GM18858 (cell line): ENCODE results near the gene PPM1H.

Source experiments
- ATAC-seq: cut with Tn5 transposase; IDR thresholded peaks from one replicate; pipeline ENCODE4 v1.9.1; 2021; ENCODE audit not compliant: unreplicated experiment

The PPM1H gene

GRCh38 chr12:62878211-62878610, 56.7 kb downstream of the PPM1H start:
- no peak for ATAC-seq

DNA sequence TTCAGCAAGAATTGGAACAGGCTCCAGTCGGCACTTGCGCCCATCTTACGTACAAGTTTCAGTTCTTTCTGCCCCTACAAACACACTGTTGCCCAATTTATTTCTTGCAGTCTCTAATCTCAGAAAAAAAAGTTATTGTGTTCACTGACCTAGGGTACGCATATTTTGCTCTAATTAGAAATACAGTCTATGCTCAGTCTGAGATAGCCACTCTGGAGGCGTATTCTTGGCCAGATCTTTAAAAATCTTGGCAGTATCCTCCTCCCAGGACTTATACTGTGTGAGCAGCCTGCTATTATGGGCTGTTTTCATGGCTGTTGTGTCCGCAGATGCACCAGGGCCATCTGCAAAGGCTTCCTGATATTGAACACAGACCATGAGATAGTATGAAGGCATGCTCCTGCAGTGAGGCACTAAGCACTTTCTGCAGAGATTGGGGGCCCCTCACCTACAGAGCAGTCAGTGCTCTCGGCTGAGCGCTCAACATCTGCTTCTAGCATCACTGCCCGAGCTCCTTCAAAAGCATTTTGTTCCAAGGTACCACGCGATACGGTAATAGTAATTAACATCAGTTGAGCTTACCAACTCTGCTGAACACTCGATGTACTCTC, 57.9 kb downstream of the PPM1H start:
- ATAC-seq, result no peak

DNA sequence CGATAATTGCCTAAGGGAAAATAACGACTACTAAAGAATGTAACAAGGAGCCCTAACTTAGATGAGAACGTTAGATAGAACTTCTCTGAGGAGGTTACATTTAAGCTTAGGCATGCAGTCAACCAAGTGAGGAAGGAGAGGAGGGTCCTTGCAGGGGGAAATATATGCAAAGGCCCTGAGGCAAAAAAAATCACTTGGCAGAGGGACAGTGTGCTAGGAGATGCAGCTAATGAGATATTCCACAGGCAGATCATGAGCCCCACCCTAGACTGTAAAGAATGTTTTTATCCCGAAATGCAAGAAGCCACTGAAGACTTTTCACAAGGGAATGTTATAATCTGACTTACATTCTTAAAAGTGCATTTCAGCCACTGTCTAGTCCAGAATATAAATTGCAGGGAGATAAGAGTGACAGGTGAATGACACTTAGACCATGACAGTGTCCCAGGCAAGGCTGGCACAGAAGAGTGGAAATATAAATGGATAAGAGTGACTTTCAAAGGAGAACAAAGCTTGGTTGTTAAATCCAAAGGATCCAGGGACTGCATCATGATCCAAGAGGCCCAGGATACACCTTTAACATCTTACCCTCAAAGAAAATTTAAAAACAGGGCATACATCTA, 61.0 kb downstream of the PPM1H start:
- no peak for ATAC-seq

- no peak for ATAC-seq
These were observed 61.7 kb downstream of the PPM1H start for GRCh38 chr12:62873116-62873825.

DNA sequence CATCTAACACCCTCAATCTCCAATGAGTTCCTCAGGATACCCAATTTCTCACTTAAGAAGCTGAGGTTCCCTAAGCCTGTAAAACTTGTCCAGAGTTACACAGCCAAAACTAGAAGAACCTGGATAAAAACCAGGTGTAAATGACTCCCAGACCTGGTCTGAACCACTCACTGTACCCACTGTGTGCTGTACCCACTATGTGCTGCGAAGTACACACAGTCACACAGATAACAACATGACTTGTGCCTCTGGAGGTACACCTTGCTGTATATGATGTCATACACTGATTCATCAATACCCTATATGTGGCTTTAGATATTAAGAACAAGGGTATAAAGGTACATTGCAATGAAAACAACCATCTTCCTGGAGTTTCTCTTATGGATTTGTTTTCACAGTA, 66.1 kb downstream of the PPM1H start:
- no peak for ATAC-seq

DNA sequence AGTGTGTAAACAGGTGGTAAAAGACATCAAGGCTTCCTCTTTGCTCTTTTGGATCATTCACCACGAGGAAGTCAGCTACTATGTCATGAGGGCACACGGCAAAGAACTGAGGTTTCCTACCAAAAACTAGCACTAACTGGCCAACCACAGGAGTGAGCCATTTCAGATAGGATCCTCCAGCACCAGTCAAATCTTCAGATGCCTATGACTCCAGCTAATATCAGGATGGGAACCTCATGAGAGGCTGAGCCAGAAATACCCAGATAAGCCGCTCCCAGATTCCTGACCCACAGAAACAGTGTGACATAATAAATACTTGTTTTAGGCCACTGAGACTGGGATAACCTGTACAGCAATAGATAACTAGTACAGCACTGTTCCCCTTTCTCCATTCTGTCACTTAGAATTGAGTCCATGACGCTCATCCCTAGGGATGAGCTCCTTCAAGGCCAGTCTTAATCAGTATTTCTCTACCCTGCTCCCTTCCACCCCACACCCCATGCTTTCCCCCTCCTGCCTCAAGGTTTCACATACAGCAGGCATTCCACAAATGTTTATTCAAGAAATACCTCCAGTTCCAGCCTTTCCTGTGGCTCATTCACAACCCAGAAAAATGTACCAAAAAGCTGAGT, 68.4 kb downstream of the PPM1H start:
- ATAC-seq, result no peak

- ATAC-seq, result no peak
These were observed 69.0 kb downstream of the PPM1H start for GRCh38 chr12:62865937-62866336.

DNA sequence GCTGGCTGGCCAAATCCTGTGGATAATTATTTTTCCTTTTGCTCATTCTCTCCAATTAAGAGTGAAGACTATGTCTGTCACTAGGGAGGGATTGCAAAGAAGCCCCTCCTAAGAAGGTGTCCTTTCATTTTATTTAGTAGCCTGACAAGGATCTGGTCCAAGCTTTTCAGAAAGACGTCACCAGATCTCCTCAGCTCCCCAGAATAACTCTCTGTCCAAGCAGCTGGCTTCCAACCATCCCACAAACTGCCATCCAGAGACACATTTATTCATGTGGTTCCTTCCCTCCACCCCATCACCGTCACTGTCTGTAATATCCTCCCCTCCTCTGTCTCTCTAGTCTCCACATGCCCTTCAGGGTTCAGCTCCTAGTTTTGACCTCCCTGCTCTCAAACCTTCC, 69.9 kb downstream of the PPM1H start:
- no peak for ATAC-seq

DNA sequence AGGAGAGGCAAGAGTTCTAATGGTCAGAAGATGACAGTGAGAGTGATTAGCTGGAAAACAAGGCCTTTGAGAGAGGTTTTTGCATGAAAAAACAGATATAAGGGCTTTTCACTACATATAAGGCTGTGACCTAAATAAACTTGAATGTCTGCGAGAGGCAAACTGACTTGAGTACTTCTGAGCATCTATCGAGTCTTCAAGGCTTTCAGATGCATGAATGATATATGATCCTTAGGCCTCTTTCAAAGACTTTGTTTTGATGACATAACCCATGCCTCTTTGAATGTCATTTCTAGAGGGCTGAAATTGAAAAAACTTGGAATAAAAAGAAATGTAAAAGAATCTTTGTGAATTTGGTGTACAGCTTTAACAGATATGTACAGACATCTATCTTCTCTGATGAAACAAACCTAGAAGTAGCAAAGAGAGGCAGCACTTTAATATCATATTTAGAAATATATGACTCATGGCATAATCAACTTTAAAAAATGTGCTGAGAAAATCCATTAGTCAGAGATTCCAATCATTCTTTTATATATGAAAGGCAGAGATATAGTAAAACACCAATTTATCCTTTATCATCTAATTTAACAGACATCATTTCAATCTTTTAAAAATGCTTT, 72.6 kb downstream of the PPM1H start:
- no peak for ATAC-seq

GRCh38 chr12:62861586-62861985, 73.4 kb downstream of the PPM1H start:
- no peak for ATAC-seq

DNA sequence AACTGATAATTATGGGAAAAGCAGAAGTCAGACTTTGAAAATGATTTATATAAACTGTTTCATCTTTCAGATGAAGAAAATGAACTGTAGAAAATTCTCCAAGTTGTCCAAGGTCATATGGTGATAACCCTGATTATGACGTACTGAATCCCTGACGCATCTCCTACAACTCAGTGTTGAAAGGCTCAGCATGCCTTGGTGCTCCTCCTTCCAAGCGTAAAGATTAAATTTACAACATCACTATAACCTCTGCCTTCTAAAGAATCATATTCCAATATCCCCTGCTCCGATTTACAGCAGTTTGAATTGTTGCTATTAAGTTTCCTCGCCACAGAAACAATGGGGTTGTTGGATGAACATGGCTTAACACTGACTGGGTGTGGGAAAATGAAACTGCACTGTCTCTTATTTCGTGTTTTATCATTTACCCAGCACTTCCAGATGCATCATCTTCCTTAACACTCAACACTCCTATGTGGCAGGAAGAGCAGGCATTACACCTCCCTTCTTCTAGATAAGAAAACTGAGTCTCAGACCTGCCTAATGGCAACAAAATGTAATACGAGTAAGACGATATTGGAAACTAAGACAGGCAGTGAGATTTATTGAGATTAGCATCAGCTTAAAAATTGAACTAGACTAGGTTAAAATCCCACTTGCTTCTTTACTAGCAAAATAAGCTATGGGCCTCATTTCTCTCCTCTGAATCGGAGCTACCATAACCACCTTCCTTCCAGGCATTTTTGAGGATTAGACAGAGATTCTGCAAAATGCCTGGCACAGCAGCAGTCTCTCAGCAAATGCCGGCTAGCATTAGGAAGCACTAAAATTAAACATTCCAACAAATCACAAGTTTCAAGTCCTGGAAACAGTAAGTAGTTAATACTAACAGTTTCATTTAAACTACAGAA, 74.2 kb downstream of the PPM1H start:
- ATAC-seq, result no peak

DNA sequence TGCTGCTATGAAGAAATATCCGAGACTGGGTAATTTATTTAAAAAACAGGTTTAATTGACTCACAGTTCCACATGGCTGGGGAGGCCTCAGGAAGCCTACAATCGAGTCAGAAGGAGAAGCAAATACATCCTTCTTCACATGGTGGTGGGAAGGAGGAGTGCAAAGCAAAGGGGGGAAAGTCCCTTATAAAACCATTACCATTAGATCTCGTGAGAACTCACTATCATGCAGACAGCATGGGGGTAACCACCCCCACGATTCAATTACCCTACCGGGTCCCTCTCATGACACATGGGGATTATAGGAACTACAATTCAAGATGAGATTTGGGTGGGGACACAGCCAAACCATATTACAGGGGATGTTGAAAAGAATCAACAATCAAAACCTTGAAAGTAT, 74.9 kb downstream of the PPM1H start:
- no peak for ATAC-seq

DNA sequence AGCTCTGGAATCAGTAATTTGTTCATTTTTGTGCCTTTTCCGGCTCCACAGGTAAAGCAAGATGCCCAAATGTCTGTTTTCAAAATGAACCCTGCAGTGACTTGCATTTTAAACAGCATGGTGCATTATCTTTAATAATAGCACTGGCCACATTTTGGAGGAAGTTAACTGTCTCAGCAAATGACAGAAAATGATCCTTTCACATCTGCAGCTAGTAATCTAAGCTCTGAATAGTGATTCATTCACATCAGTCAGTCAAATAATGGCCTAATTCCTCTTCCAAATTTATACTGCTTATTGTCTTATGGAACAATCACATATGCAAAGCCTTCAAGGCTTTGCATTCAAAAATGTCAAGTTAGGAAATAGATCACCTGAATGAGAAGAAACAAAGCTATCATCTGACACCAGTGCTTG, 75.6 kb downstream of the PPM1H start:
- no peak for ATAC-seq

- ATAC-seq, result no peak
These were observed 78.5 kb downstream of the PPM1H start for GRCh38 chr12:62856454-62856853.

DNA sequence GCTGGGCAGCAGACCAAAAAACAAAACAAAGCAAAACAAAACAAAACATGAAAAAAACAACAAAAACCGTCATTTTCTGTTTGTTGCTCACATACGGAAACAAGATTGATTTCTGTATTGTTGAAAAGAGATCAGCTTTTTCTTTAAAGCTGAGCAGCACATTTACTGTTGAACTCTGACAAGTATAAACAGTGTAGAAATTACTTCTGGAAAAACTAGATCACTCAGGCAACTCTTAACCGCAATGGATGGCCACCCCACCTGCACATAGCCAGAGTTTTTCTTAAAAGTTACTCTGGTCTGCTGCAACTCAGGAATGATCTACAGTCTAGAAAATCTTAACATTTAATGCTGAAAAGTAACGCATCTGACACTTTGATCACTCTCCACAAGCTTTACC, 80.9 kb downstream of the PPM1H start:
- no peak for ATAC-seq

DNA sequence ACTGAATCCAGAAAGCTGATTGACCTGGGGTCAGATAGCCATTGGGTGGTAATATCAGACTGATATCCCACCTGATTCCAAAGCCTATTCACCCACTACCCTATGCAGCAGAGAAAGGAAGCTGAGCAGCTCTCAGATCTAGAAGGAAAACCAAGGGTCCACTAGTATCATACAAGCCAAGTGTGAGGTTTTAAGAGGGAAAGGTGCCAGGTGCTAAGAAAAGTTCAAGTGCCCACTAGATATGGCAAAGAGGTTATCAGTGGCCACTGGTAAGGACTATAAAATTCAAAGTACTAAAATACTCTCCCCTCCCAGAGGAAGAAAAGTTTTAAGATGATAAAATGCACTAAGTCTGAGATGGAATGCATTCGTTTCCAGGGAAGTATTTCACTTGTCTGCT, 85.6 kb downstream of the PPM1H start:
- no peak for ATAC-seq

- peak; percentile 53 for ATAC-seq
These were observed 86.5 kb downstream of the PPM1H start for GRCh38 chr12:62848418-62848817.

DNA sequence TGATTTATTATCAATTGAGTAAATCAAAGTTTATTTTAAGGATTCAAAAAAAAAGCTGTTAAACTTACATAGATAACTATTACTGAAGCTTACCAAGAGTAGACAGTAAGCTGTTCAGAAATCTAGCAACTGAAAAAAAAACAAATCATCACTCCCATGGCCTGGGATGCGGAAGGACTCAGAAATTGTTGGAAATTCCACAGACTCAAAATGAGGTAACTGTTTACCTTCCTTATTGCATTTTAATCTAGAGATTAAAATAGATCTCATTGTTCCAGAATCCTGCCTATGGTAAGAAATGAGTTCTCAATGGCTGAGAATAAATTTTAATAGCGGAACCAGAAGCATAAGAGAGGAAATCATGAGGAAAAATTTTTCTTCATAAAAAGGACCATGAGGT, 87.2 kb downstream of the PPM1H start:
- ATAC-seq, result no peak

DNA sequence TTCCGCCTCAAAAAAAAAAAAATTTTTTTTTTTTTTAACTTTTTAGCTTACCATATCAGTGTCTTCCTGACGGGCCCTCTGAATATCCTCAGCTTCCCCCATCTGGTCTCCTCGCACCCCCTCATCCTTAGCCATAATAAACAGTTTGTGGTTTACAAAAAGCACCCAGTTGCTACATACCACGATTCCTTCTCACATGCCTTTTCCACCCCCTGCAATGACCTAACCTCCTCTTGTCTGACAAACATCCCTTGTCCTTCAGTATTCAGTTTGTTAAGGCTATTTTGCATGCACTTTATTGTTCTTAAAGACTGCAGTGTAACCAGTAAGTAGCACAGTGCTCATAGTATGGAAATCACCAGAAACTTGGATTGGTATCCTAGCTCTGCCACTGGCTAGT, 88.5 kb downstream of the PPM1H start:
- ATAC-seq, result no peak

GRCh38 chr12:62844915-62845314, 90.0 kb downstream of the PPM1H start:
- no peak for ATAC-seq

DNA sequence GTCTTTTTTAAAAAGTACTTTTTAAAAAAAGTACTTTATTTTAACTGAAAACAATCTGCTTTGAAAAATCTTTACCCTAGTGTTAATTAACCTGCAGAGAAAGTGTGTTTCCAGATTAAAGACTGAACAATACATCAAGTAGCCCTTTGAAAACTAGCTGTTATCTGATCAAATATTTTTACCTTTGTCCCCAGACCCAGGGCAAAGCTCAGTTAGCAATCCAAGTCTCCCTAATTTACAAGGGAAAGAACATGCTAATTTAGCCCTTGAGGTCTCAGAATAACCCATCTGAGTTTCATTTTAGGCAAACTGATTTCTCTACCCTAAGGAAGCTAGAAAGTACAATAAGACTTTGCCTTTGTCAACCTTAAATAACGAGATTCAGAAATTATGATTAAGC, 91.2 kb downstream of the PPM1H start:
- no peak for ATAC-seq
